GM12878 (cell line): ENCODE data around the gene HBZ. TPM values are rescaled to one million over a fixed set of nuclear protein-coding genes. Genes with fewer than 3 reads are reported as not detected.
A peak's percentile ranks its signal among the peaks of the same experiment; 100 is the strongest.

ENCODE experiments used
- ATAC-seq: fragments of 200-7000 bp; cut with Tn5 transposase; 3 replicates; pipeline ENCODE4 v1.9.1; 2020; ENCODE audit warnings: mild to moderate bottlenecking, moderate library complexity
- BruUV-seq: library from RNA; stranded (reverse); fragments of 400-500 nt; replicated peaks from 2 replicates; lab custom pipeline; 2021; lab: Mats Ljungman, UMichigan
- CTCF ChIA-PET: fragments of 300-600 bp; sonication (Branson Sonifier 250); formaldehyde crosslinking; extraction: SDS; loops from one replicate; lab custom pipeline; 2021; ENCODE audit warnings: inconsistent platforms; lab: Yijun Ruan, JAX
- POLR2A ChIA-PET: fragments of 350-600 bp; formaldehyde crosslinking; extraction: SDS; loops from one replicate; lab custom pipeline; 2021; ENCODE audit warnings: inconsistent platforms; lab: Charles Lee
- RAD21 ChIA-PET: fragments of 300-600 bp; sonication (Branson Sonifier 250); formaldehyde crosslinking; loops from one replicate; lab custom pipeline; 2023; ENCODE audit warnings: antibody characterized with exemption; ENCODE audit not compliant: unreplicated experiment; lab: Charles Lee
- SMC1A ChIA-PET: fragments of 300-600 bp; sonication (Branson Sonifier 250); formaldehyde crosslinking; loops from one replicate; lab custom pipeline; 2023; ENCODE audit not compliant: unreplicated experiment, uncharacterized antibody; lab: Charles Lee
- DNase-seq: peaks from one replicate; pipeline ENCODE4 v3.0.0-alpha.2; 2011; ENCODE audit warnings: low read depth, low spot score
- FAIRE-seq: peaks from 3 replicates; lab custom pipeline; 2011; peaks lifted over from hg19 to GRCh38; lab: Jason Lieb, UNC
- H2AFZ ChIP-seq: 2 replicates; pipeline ENCODE4 v1.6.0; 2011; ENCODE audit warnings: low read depth, low read length, control low read depth; ENCODE audit not compliant: control insufficient read depth
- H3K27ac ChIP-seq: 2 replicates; pipeline ENCODE4 v1.5.1; 2011; ENCODE audit warnings: control low read depth; ENCODE audit not compliant: control insufficient read depth, insufficient read depth
- H3K27me3 ChIP-seq, 2 experiments: replicated peaks in 1 of 2; 2 replicates each; pipeline versions ENCODE4 v1.6.0 to v1.6.1; 2011; ENCODE audit warnings: low read length in 1 of 2; ENCODE audit not compliant: control insufficient read depth in 2 of 2, insufficient read depth in 2 of 2
- H3K36me3 ChIP-seq, 2 experiments: 2 replicates each; pipeline ENCODE4 v1.5.1; 2011; ENCODE audit warnings: low read length in 1 of 2; ENCODE audit not compliant: control insufficient read depth in 2 of 2, insufficient read depth in 2 of 2
- H3K4me1 ChIP-seq: 2 replicates; pipeline ENCODE4 v1.6.1; 2011; ENCODE audit warnings: mild to moderate bottlenecking, low read length, moderate library complexity, mixed read lengths; ENCODE audit not compliant: control insufficient read depth, insufficient read depth
- H3K4me2 ChIP-seq: 2 replicates; pipeline ENCODE4 v1.6.0; 2011; ENCODE audit warnings: control low read depth; ENCODE audit not compliant: control insufficient read depth, insufficient read depth
- H3K4me3 ChIP-seq: fragments of 200-600 bp; sonication (generic); 2 replicates; pipeline ENCODE4 v1.5.1; 2016
- H3K79me2 ChIP-seq: 2 replicates; pipeline ENCODE4 v1.6.0; 2011; ENCODE audit warnings: low read length; ENCODE audit not compliant: control insufficient read depth, insufficient read depth
- H3K9ac ChIP-seq: 2 replicates; pipeline ENCODE4 v1.8.0; 2011; ENCODE audit warnings: low read length, control low read depth, mixed read lengths; ENCODE audit not compliant: control insufficient read depth, insufficient read depth
- H3K9me3 ChIP-seq: replicated peaks from 3 replicates; pipeline ENCODE4 v1.5.1; 2011; ENCODE audit warnings: mild to moderate bottlenecking, low read length; ENCODE audit not compliant: control insufficient read depth, insufficient read depth
- H4K20me1 ChIP-seq: 2 replicates; pipeline ENCODE4 v1.6.0; 2011; ENCODE audit not compliant: control insufficient read depth, insufficient read depth
- CUX1 ChIP-seq: IDR thresholded peaks from 2 replicates; pipeline ENCODE4 v1.6.1; 2012; ENCODE audit warnings: improper control_type of control experiment, low read depth, low read length; ENCODE audit not compliant: insufficient replicate concordance
- RAD21 ChIP-seq: IDR thresholded peaks from 2 replicates; pipeline ENCODE4 v1.6.1; 2011; ENCODE audit warnings: mild to moderate bottlenecking, low read depth, low read length, moderate library complexity; ENCODE audit not compliant: insufficient read depth
- SIN3A ChIP-seq: IDR thresholded peaks from 2 replicates; pipeline ENCODE4 v1.6.1; 2012; ENCODE audit warnings: low read depth, low read length, improper control_type of control experiment
- WGBS: methylation state at CpG from one replicate; pipeline ENCODE4 v1.1.6; 2016; ENCODE audit warnings: low lambda C conversion rate; ENCODE audit not compliant: insufficient replicate concordance, insufficient coverage; ENCODE audit errors: missing lambda C conversion rate; 5-methylcytosine and 5-hydroxymethylcytosine counted together
- in situ Hi-C: fragments of 300-500 bp; cut with MboI; formaldehyde crosslinking; loops from 9 replicates; pipeline ENCODE4 v1.14.3; 2018; ENCODE audit warnings: mixed read lengths
- intact Hi-C: fragments of 100-400 bp; cut with micrococcal nuclease; formaldehyde crosslinking; loops from one replicate; pipeline ENCODE4 v1.14.2; 2022; ENCODE audit not compliant: unreplicated experiment
- polyA plus RNA-seq, 11 experiments: library from polyadenylated mRNA; depleted of rRNA in 4 of 11; unstranded in 6 of 11; stranded (reverse) in 5 of 11; fragments of >200 nt; fragmentation: Nextera tagmentation in 4 of 11; fragmentation: Illumina TruSeq in 1 of 11; extraction: Ambion mirVana in 4 of 11; extraction: Trizol in 1 of 11; gene quantifications; 1 replicate in 1 of 11; 2 replicates in 10 of 11; pipeline versions ENCODE4 v1.2.1 to v1.2.3, GENCODE V29; 2011 to 2016; ENCODE audit warnings: inconsistent platforms in 2 of 11, missing spikeins in 2 of 11, low read depth in 1 of 11
- total RNA-seq, 4 experiments: library from RNA; depleted of rRNA in 3 of 4; stranded (reverse); fragments of >200 nt in 3 of 4; fragmentation: Illumina TruSeq in 1 of 4; extraction: Trizol in 1 of 4; gene quantifications; 2 replicates each; pipeline versions ENCODE4 v1.2.1 to v1.2.3, GENCODE V29; 2013 to 2021
- TF ChIP-seq, protein P1 (sequence below): IDR thresholded peaks from 2 replicates; pipeline ENCODE4 v1.6.1; 2011; ENCODE audit warnings: low read depth, mild to moderate bottlenecking, low read length, moderate library complexity, borderline replicate concordance; ENCODE audit errors: extremely low read depth
- TF ChIP-seq, protein P2 (sequence below): fragments of 450-650 bp; IDR thresholded peaks from 2 replicates; pipeline ENCODE4 v1.6.1; 2017; ENCODE audit warnings: mild to moderate bottlenecking

The HBZ gene
- total and polyA plus RNA-seq, 10 of the 15 experiments (the other 5 are each of a cell fraction or from before 2014, with no cell fraction given) = 0.49 TPM; not detected in 9

DNA sequence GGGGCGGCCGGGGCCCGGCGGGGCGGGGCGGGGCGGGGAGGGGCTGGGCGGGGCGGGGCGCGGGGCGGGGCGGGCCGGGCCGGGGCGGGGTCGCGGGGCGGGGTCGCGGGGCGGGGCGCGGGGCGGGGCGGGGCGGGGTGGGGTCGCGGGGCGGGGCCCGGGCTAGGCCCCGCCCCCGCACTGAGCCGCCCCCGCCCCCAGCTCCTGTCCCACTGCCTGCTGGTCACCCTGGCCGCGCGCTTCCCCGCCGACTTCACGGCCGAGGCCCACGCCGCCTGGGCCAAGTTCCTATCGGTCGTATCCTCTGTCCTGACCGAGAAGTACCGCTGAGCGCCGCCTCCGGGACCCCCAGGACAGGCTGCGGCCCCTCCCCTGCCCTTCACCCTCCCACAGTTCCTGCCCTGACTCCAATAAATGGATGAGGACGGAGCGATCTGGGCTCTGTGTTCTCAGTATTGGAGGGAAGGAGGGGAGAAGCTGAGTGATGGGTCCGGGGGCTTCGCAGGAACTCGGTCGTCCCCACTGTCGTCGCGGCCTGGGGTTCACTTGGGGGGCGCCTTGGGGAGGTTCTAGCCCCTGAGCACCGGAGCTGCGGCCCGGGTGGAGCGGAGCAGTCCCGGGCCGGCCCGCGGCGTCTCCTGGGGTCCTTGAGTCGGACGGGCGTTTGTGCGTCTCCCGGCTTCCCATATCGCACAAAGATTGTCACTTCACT is 12.5 kb downstream of the HBZ start:
- Histone ChIP-seq H3K9me3 (no peaks in the 10 kb centered on the region), H3K4me3 (no peak overlapping the region)
- intact Hi-C loops = no loop called here
- TF ChIP-seq CUX1 = no peak
- TF ChIP-seq RAD21 = no peak
- TF ChIP-seq SIN3A = no peak
- TF ChIP-seq, protein P1, sequence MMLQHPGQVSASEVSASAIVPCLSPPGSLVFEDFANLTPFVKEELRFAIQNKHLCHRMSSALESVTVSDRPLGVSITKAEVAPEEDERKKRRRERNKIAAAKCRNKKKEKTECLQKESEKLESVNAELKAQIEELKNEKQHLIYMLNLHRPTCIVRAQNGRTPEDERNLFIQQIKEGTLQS = no peak
- TF ChIP-seq, protein P2, sequence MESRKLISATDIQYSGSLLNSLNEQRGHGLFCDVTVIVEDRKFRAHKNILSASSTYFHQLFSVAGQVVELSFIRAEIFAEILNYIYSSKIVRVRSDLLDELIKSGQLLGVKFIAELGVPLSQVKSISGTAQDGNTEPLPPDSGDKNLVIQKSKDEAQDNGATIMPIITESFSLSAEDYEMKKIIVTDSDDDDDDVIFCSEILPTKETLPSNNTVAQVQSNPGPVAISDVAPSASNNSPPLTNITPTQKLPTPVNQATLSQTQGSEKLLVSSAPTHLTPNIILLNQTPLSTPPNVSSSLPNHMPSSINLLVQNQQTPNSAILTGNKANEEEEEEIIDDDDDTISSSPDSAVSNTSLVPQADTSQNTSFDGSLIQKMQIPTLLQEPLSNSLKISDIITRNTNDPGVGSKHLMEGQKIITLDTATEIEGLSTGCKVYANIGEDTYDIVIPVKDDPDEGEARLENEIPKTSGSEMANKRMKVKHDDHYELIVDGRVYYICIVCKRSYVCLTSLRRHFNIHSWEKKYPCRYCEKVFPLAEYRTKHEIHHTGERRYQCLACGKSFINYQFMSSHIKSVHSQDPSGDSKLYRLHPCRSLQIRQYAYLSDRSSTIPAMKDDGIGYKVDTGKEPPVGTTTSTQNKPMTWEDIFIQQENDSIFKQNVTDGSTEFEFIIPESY = no peak
- TF ChIP-seq, all 136 proteins: peak for 0
- no peak for FAIRE-seq
- Histone ChIP-seq H3K9ac (no peak overlapping the region), H4K20me1 (no peaks in the 10 kb centered on the region), H3K4me1 (peaks cover 3% of the 10 kb centered on the region; the same call in 1 of the 2 replicates), H3K79me2 (no peaks in the 10 kb centered on the region), H3K36me3 (no peaks in the 10 kb centered on the region), H3K27ac (no peak overlapping the region), H2AFZ (no peak overlapping the region), H3K4me2 (peak overlapping the region; percentile 50; the same call in 1 of the 2 replicates), H3K27me3 (peaks cover 9 to 24% of the 10 kb centered on the region in 2 experiments)
- ChIA-PET RAD21 (no interaction called here), POLR2A (no interaction called here), SMC1A (no interaction called here), CTCF (no interaction called here)
- in situ Hi-C loops = no loop called here
- peak; percentile 20; the same call in 1 of the 3 replicates for ATAC-seq
- BruUV-seq = no TSS peak
- DNase-seq = no peak
- 6% methylated on average over 31 of the region's 77 CpGs for WGBS
